B cell (primary cell): Measurements from ENCODE around the gene CALML5. TPM values are rescaled to one million over a fixed set of nuclear protein-coding genes. Genes with fewer than 3 reads are reported as not detected.

Experiments
- ATAC-seq: fragments of 200-7000 bp; cut with Tn5 transposase; one replicate; pipeline ENCODE4 v1.10.0; 2021; ENCODE audit warnings: low read depth, mild to moderate bottlenecking, moderate number of reproducible peaks, moderate library complexity
- CTCF ChIA-PET: fragments of 350-600 bp; sonication (Branson Sonifier 250); formaldehyde crosslinking; loops from one replicate; lab custom pipeline; 2021; ENCODE audit warnings: antibody characterized with exemption, inconsistent platforms; lab: Charles Lee
- POLR2A ChIA-PET: fragments of 350-600 bp; sonication (Branson Sonifier 250); formaldehyde crosslinking; loops from one replicate; lab custom pipeline; 2021; ENCODE audit warnings: antibody characterized with exemption; lab: Charles Lee
- DNase-seq: peaks from one replicate; pipeline ENCODE4 v3.0.0; 2013
- H2AFZ ChIP-seq: 2 replicates; pipeline ENCODE4 v1.6.1; 2012; ENCODE audit warnings: mild to moderate bottlenecking, low read depth, low read length; ENCODE audit not compliant: insufficient read depth, poor library complexity, severe bottlenecking
- H3K27ac ChIP-seq, 2 donors: 1 replicate in 1 of 2; 2 replicates in 1 of 2; pipeline ENCODE4 v1.5.1; 2012 to 2013; ENCODE audit warnings: low read length in 2 of 2, mild to moderate bottlenecking in 2 of 2, moderate library complexity in 1 of 2
- H3K27me3 ChIP-seq, 4 experiments: fragments of 200-600 bp in 1 of 4; sonication (generic) in 1 of 4; replicated peaks in 1 of 4; 1 replicate in 2 of 4; 2 replicates in 2 of 4; pipeline versions ENCODE4 v1.6.1 to v1.7.0; 2013 to 2016; ENCODE audit warnings: low read length in 3 of 4, mild to moderate bottlenecking in 2 of 4, mixed read lengths in 1 of 4, moderate library complexity in 1 of 4; ENCODE audit not compliant: insufficient read depth in 4 of 4, control insufficient read depth in 3 of 4; ENCODE audit errors: control extremely low read depth in 1 of 4
- H3K36me3 ChIP-seq, 2 experiments: replicated peaks in 1 of 2; 1 replicate in 1 of 2; 2 replicates in 1 of 2; pipeline versions ENCODE4 v1.6.1 to v1.7.1; 2013; ENCODE audit warnings: low read length in 1 of 2; ENCODE audit not compliant: insufficient read depth in 2 of 2, control insufficient read depth in 1 of 2; ENCODE audit errors: control extremely low read depth in 1 of 2, extremely low read depth in 1 of 2
- H3K4me1 ChIP-seq, 2 donors: fragments of 200-600 bp in 1 of 2; sonication (generic) in 1 of 2; 1 replicate in 1 of 2; 2 replicates in 1 of 2; pipeline versions ENCODE4 v1.5.1 to v1.6.1; 2013 to 2017; ENCODE audit warnings: low read length in 2 of 2; ENCODE audit not compliant: control insufficient read depth in 2 of 2, insufficient read depth in 2 of 2
- H3K4me2 ChIP-seq: replicated peaks from 2 replicates; pipeline ENCODE3; 2012; ENCODE audit warnings: mild to moderate bottlenecking, low read depth, low read length; ENCODE audit not compliant: poor library complexity, severe bottlenecking
- H3K4me3 ChIP-seq, 5 experiments: fragments of 200-600 bp in 1 of 5; sonication (generic) in 1 of 5; 1 replicate in 3 of 5; 2 replicates in 2 of 5; pipeline versions ENCODE4 v1.5.1 to v1.7.0; 2011 to 2016; ENCODE audit warnings: low read length in 4 of 5, mild to moderate bottlenecking in 4 of 5, low read depth in 2 of 5, control low read depth in 1 of 5, moderate library complexity in 1 of 5; ENCODE audit not compliant: insufficient read depth in 1 of 5; ENCODE audit errors: control extremely low read depth in 1 of 5, extremely low read depth in 1 of 5
- H3K79me2 ChIP-seq: fragments of 200-600 bp; sonication (generic); one replicate; pipeline ENCODE4 v1.6.0; 2016; ENCODE audit warnings: low read length; ENCODE audit not compliant: control insufficient read depth, insufficient read depth
- H3K9ac ChIP-seq: fragments of 200-600 bp; sonication (generic); 2 replicates; pipeline ENCODE4 v1.6.1; 2017; ENCODE audit warnings: mild to moderate bottlenecking, low read length, moderate library complexity
- H3K9me3 ChIP-seq, 3 donors: one replicate each; pipeline versions ENCODE4 v1.6.1 to v1.7.1; 2013; ENCODE audit warnings: low read length in 2 of 3; ENCODE audit not compliant: control insufficient read depth in 2 of 3, insufficient read depth in 1 of 3; ENCODE audit errors: control extremely low read depth in 1 of 3
- H4K20me1 ChIP-seq: 2 replicates; pipeline ENCODE4 v1.6.0; 2012; ENCODE audit warnings: mild to moderate bottlenecking, low read length; ENCODE audit not compliant: insufficient read depth, control insufficient read depth, poor library complexity, severe bottlenecking
- H3K27ac Mint-ChIP-seq: one replicate; pipeline ENCODE4 v1.8.0; 2021; ENCODE audit warnings: mixed read lengths
- H3K27me3 Mint-ChIP-seq: one replicate; pipeline ENCODE4 v1.8.0; 2021; ENCODE audit warnings: mixed read lengths
- H3K4me1 Mint-ChIP-seq: one replicate; pipeline ENCODE4 v1.8.0; 2021; ENCODE audit warnings: mixed read lengths
- H3K4me3 Mint-ChIP-seq: one replicate; pipeline ENCODE4 v1.8.0; 2021; ENCODE audit warnings: mixed read lengths
- H3K9me3 Mint-ChIP-seq: one replicate; pipeline ENCODE4 v1.8.0; 2022; ENCODE audit warnings: mixed read lengths; ENCODE audit not compliant: insufficient read depth
- CTCF ChIP-seq: fragments of 200-600 bp; IDR thresholded peaks from one replicate; pipeline ENCODE4 v1.8.0; 2022; ENCODE audit warnings: antibody characterized with exemption, mild to moderate bottlenecking
- EZH2 ChIP-seq: IDR thresholded peaks from 2 replicates; pipeline ENCODE4 v1.6.1; 2012; ENCODE audit warnings: borderline replicate concordance, low read depth, mild to moderate bottlenecking, moderate library complexity, low read length; ENCODE audit not compliant: insufficient read depth, poor library complexity, severe bottlenecking
- WGBS: methylation state at CpG from one replicate; pipeline ENCODE4 v1.1.5; 2013; ENCODE audit warnings: missing lambda C conversion rate; ENCODE audit not compliant: insufficient coverage; 5-methylcytosine and 5-hydroxymethylcytosine counted together
- intact Hi-C: fragments of 100-400 bp; cut with micrococcal nuclease; formaldehyde crosslinking; loops from one replicate; pipeline ENCODE4 v1.10.0; 2022
- polyA plus RNA-seq: library from polyadenylated mRNA; depleted of rRNA; stranded (reverse); fragments of >200 nt; gene quantifications from 2 replicates; pipeline ENCODE4 v1.2.3, GENCODE V29; 2012
- total RNA-seq, 2 donors: library from RNA; stranded (reverse); fragments of 120-200 nt in 1 of 2; gene quantifications; 1 replicate in 1 of 2; 2 replicates in 1 of 2; pipeline versions ENCODE4 v1.2.3 to v1.2.4, GENCODE V29; 2013 to 2022

The CALML5 gene
- total and polyA plus RNA-seq, 2 donors (not counting 1 experiment from before 2014, with no cell fraction given), result not detected

GRCh38 chr10:5534880-5535856 is 35.8 kb upstream of the CALML5 start:
- Histone ChIP-seq H3K27me3 (no peaks in the 10 kb centered on the region), H3K27ac (no peak overlapping the region), H3K9ac (no peak overlapping the region), H3K79me2 (no peaks in the 10 kb centered on the region), H3K4me3 (no peak overlapping the region), H3K9me3 (peaks cover 0 to 3% (median 0%) of the 10 kb centered on the region in 3 donors), H2AFZ (no peak overlapping the region), H4K20me1 (no peaks in the 10 kb centered on the region), H3K36me3 (no peaks in the 10 kb centered on the region), H3K4me2 (no peak overlapping the region), H3K4me1 (no peaks in the 10 kb centered on the region)
- ATAC-seq (no peak), DNase-seq (no peak)
- intact Hi-C loops, result no loop called here
- no peak overlapping the region for H3K4me3 Mint-ChIP-seq
- no peaks in the 10 kb centered on the region for H3K9me3 Mint-ChIP-seq
- H3K27me3 Mint-ChIP-seq, result no peaks in the 10 kb centered on the region
- CTCF ChIA-PET, result interaction anchor here (0.7 to 1.1 kb wide), 2 partner anchors 88 to 1255 kb away, joined by 3 read pairs; no protein-coding TSS in a partner anchor
- H3K27ac Mint-ChIP-seq, result no peak overlapping the region
- POLR2A ChIA-PET, result no interaction called here
- TF ChIP-seq CTCF (no peak), EZH2 (no peak)
- WGBS, result 75% methylated on average over 4 of the region's 8 CpGs
- peaks cover 3% of the 10 kb centered on the region for H3K4me1 Mint-ChIP-seq
